Activated naive CD4-positive, alpha-beta T cell treated with anti-CD3 and anti-CD28 coated beads for 36 hours (primary cell): ENCODE measurements around the gene TMEM266. TPM values are rescaled to one million over a fixed set of nuclear protein-coding genes. Genes with fewer than 3 reads are reported as not detected.

ENCODE experiments used
- CTCF ChIA-PET: fragments of 350-600 bp; sonication (Branson Sonifier 250); formaldehyde crosslinking; loops from one replicate; lab custom pipeline; 2021; ENCODE audit warnings: antibody characterized with exemption; lab: Charles Lee
- DNase-seq: peaks from one replicate; pipeline ENCODE4 v3.0.0-alpha.2; 2020
- H3K27ac Mint-ChIP-seq: one replicate; pipeline ENCODE4 v1.8.0; 2021; ENCODE audit warnings: mild to moderate bottlenecking, mixed read lengths
- H3K27me3 Mint-ChIP-seq: one replicate; pipeline ENCODE4 v1.8.0; 2021; ENCODE audit warnings: low read depth, mixed read lengths
- H3K36me3 Mint-ChIP-seq: one replicate; pipeline ENCODE4 v1.8.0; 2021; ENCODE audit warnings: low read depth, mixed read lengths
- H3K4me1 Mint-ChIP-seq: one replicate; pipeline ENCODE4 v1.8.0; 2021; ENCODE audit warnings: low read depth, mixed read lengths
- H3K4me3 Mint-ChIP-seq: one replicate; pipeline ENCODE4 v1.8.0; 2021; ENCODE audit warnings: mild to moderate bottlenecking, moderate library complexity, mixed read lengths
- H3K9me3 Mint-ChIP-seq: one replicate; pipeline ENCODE4 v1.8.0; 2021; ENCODE audit warnings: mixed read lengths
- intact Hi-C: fragments of 100-400 bp; cut with micrococcal nuclease; formaldehyde crosslinking; loops from one replicate; pipeline ENCODE4 v1.15.1; 2023
- total RNA-seq, 2 experiments: library from RNA; stranded (reverse); gene quantifications; one replicate each; pipeline ENCODE4 v1.2.3, GENCODE V29; 2021

Gene TMEM266
- total RNA-seq, 2 experiments from 2014 or later = not detected

DNA sequence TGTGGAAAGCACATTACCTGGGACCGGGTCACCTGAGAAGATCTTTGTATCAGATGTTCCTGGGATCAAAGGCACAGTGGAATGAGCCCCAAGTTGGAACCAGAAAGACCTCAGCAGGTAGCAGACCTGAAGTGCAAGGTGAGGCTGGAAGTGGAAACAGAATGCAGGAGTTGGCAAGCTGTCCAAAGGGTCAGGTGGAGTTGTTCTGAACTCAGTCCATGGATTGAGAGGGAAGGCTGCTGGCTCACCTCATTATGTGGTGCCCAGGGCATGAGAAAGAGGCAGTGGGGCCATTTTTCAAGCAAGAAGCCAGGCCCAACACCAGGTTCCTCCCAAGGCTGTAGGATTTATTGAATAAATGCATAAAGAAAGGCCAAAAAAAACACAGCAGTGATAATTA lies 49.3 kb downstream of the TMEM266 start:
- Mint-ChIP-seq H3K4me1 (no peaks in the 10 kb centered on the region), H3K4me3 (no peak overlapping the region), H3K9me3 (no peaks in the 10 kb centered on the region), H3K27ac (no peak overlapping the region), H3K36me3 (no peaks in the 10 kb centered on the region), H3K27me3 (peaks cover 8% of the 10 kb centered on the region)
- DNase-seq = no peak
- CTCF ChIA-PET = no interaction called here
- intact Hi-C loops = no loop called here

DNA sequence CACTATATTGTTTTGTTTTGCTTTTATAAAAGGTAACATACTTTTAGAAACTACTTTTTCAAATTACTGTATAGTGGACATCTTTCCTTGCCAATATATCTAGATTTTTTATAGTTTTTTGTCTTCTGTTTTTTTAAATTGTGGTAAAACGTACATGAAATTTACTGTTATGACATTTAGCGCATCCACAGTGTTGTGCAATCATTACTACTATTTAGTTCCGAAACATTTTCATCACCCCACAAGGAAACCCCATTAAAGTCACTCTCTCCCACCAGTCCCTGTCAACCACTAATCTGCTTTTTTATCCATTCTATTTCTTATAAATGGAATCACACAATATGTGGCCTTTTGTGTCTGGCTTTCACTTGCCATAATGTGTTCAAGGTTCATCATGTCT lies 54.8 kb downstream of the TMEM266 start:
- peaks cover 11% of the 10 kb centered on the region for H3K27me3 Mint-ChIP-seq
- intact Hi-C loops = no loop called here
- H3K4me3 Mint-ChIP-seq = no peak overlapping the region
- H3K36me3 Mint-ChIP-seq = no peaks in the 10 kb centered on the region
- DNase-seq = no peak
- H3K9me3 Mint-ChIP-seq = no peaks in the 10 kb centered on the region
- no peak overlapping the region for H3K27ac Mint-ChIP-seq
- H3K4me1 Mint-ChIP-seq = no peaks in the 10 kb centered on the region
- CTCF ChIA-PET = interaction anchor here (3.1 kb wide), 1 partner anchor 24 kb away, joined by 12 read pairs; no protein-coding TSS in a partner anchor

GRCh38 chr15:76116138-76116885 lies 56.5 kb downstream of the TMEM266 start:
- CTCF ChIA-PET = interaction anchor here (3.1 kb wide), 1 partner anchor 22 kb away, joined by 12 read pairs; no protein-coding TSS in a partner anchor
- Mint-ChIP-seq H3K9me3 (no peaks in the 10 kb centered on the region), H3K36me3 (no peaks in the 10 kb centered on the region), H3K4me3 (no peak overlapping the region), H3K4me1 (no peaks in the 10 kb centered on the region), H3K27ac (no peak overlapping the region), H3K27me3 (peaks cover 5% of the 10 kb centered on the region)
- DNase-seq = no peak
- intact Hi-C loops = no loop called here

DNA sequence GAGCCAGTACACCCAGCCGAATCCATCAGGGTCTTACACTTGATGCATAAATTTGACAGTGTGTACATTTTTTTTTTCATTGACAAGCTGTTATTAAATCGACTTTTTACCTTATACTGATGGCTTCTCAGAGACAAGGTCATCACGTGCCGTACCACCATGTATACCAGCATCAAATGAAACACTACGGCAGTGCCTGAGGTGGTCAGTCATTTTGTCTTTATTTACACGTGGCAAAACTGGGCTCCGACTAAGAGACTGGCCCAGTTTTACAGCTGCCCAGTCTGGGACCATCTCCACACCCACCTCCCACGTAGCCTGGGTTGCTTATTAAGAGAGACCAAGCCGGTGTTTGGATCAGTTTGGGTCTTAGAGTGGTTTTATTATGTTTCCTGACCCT lies 57.4 kb downstream of the TMEM266 start:
- Mint-ChIP-seq H3K4me3 (no peak overlapping the region), H3K36me3 (no peaks in the 10 kb centered on the region), H3K9me3 (no peaks in the 10 kb centered on the region), H3K4me1 (no peaks in the 10 kb centered on the region), H3K27me3 (peaks cover 5% of the 10 kb centered on the region), H3K27ac (no peak overlapping the region)
- CTCF ChIA-PET = no interaction called here
- DNase-seq = no peak
- intact Hi-C loops = no loop called here

DNA sequence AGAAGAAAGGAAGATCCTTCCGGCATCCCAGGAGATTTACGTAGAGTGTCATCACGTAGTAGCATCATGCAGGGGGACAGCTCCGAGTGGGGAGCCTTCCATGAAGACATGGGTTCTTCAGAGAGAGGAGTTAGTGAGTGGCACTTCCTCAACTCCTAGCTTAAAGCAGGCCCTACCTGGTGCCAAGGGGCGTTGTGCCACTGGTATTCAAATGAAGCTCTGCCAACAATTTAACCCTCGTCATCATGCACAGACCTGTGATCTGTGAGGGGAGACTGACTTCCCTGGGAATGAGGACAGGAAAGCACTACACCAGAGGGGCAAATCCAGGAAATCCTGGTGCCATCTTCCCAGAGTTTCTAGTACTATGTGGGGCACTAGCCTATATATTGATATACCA lies 59.0 kb downstream of the TMEM266 start:
- no peak for DNase-seq
- no peaks in the 10 kb centered on the region for H3K36me3 Mint-ChIP-seq
- CTCF ChIA-PET = interaction anchor here (1.3 kb wide), 1 partner anchor 54 kb away, joined by 3 read pairs; no protein-coding TSS in a partner anchor
- no peaks in the 10 kb centered on the region for H3K9me3 Mint-ChIP-seq
- intact Hi-C loops = no loop called here
- no peak overlapping the region for H3K27ac Mint-ChIP-seq
- no peak overlapping the region for H3K4me3 Mint-ChIP-seq
- peaks cover 2% of the 10 kb centered on the region for H3K27me3 Mint-ChIP-seq
- H3K4me1 Mint-ChIP-seq = no peaks in the 10 kb centered on the region

GRCh38 chr15:76123031-76123430 lies 63.2 kb downstream of the TMEM266 start:
- Mint-ChIP-seq H3K27ac (no peak overlapping the region), H3K4me3 (no peak overlapping the region), H3K4me1 (no peaks in the 10 kb centered on the region), H3K36me3 (no peaks in the 10 kb centered on the region), H3K9me3 (no peaks in the 10 kb centered on the region), H3K27me3 (peaks cover 9% of the 10 kb centered on the region)
- intact Hi-C loops = no loop called here
- CTCF ChIA-PET = interaction anchor here (2.5 kb wide), 1 partner anchor 16 kb away, joined by 12 read pairs; no protein-coding TSS in a partner anchor
- no peak for DNase-seq

DNA sequence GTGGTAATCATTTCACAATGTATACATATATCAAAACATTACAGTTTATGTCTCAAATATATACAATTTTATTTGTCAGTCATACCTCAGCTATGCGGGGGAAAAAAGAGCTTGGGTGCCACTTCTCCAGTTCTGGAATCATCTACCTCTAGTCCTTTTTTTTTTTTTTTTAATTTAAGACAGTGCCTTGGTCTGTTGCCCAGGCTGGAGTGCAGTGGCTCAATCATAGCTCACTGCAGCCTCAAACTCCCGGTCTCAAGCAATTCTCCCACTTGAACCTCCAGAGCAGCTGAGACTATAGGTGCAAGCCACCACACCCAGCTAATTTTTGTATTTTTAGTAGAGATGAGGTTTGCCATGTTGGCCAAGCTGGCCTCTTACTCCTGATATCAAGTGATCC lies 67.4 kb downstream of the TMEM266 start:
- H3K9me3 Mint-ChIP-seq = no peaks in the 10 kb centered on the region
- CTCF ChIA-PET = interaction anchor here (0.6 to 3.9 kb wide), 3 partner anchors 12 to 324 kb away, joined by 5 to 17 read pairs (median 6); no protein-coding TSS in a partner anchor
- H3K4me1 Mint-ChIP-seq = no peaks in the 10 kb centered on the region
- no peaks in the 10 kb centered on the region for H3K36me3 Mint-ChIP-seq
- no peak for DNase-seq
- H3K27ac Mint-ChIP-seq = no peak overlapping the region
- intact Hi-C loops = no loop called here
- H3K4me3 Mint-ChIP-seq = no peak overlapping the region
- peaks cover 17% of the 10 kb centered on the region for H3K27me3 Mint-ChIP-seq

DNA sequence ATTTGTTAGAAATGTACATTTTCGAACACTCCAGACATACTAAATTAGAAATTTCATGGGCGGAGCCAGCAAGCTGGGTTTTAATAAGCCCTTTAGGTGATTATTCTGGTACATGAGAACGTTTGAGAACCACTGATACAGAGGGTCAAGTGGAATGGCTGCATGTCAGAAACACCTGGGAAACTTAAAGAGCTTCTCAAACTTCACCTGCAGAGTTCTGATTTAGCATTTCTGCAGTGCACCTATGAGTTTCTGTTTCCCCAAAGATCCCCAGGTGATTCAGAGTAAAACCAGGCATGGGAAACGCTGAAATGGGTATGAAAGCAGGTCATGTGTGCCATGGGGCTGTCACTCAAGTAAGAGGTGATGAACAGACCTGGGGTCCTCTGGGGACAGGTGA lies 68.1 kb downstream of the TMEM266 start:
- intact Hi-C loops = no loop called here
- Mint-ChIP-seq H3K4me3 (no peak overlapping the region), H3K27me3 (peaks cover 17% of the 10 kb centered on the region), H3K27ac (no peak overlapping the region), H3K4me1 (no peaks in the 10 kb centered on the region), H3K9me3 (no peaks in the 10 kb centered on the region), H3K36me3 (no peaks in the 10 kb centered on the region)
- no peak for DNase-seq
- CTCF ChIA-PET = interaction anchor here (1.0 to 3.9 kb wide), 3 partner anchors 12 to 71 kb away, joined by 3 to 17 read pairs (median 5); no protein-coding TSS in a partner anchor

GRCh38 chr15:76134537-76134936 lies 74.8 kb downstream of the TMEM266 start:
- Mint-ChIP-seq H3K4me3 (no peak overlapping the region), H3K27me3 (peaks cover 8% of the 10 kb centered on the region), H3K27ac (no peak overlapping the region), H3K9me3 (no peaks in the 10 kb centered on the region), H3K36me3 (no peaks in the 10 kb centered on the region), H3K4me1 (peaks cover 7% of the 10 kb centered on the region)
- CTCF ChIA-PET = interaction anchor here (10.1 kb wide), 1 partner anchor 75 kb away, joined by 199 read pairs; the partner anchor contains the start of gene TMEM266
- intact Hi-C loops = no loop called here
- no peak for DNase-seq

- Mint-ChIP-seq H3K9me3 (no peaks in the 10 kb centered on the region), H3K27me3 (peaks cover 5% of the 10 kb centered on the region), H3K36me3 (no peaks in the 10 kb centered on the region), H3K4me3 (no peak overlapping the region), H3K4me1 (peaks cover 7% of the 10 kb centered on the region), H3K27ac (no peak overlapping the region)
- intact Hi-C loops = loop anchor here (1.0 kb wide), 1 partner anchor 16 kb away; no protein-coding TSS in a partner anchor
- no peak for DNase-seq
- CTCF ChIA-PET = interaction anchor here (0.6 to 10.1 kb wide), 2 partner anchors 76 to 183 kb away, joined by 3 to 199 read pairs; partner anchors contain the start of gene TMEM266
Observed at GRCh38 chr15:76135516-76135915, 75.7 kb downstream of the TMEM266 start.

- CTCF ChIA-PET = interaction anchor here (0.8 to 10.1 kb wide), 18 partner anchors 11 to 410 kb away, joined by 3 to 199 read pairs (median 6); partner anchors contain the start of gene TMEM266
- peaks cover 7% of the 10 kb centered on the region for H3K4me1 Mint-ChIP-seq
- no peaks in the 10 kb centered on the region for H3K9me3 Mint-ChIP-seq
- no peak for DNase-seq
- H3K27me3 Mint-ChIP-seq = peaks cover 12% of the 10 kb centered on the region
- no peaks in the 10 kb centered on the region for H3K36me3 Mint-ChIP-seq
- H3K4me3 Mint-ChIP-seq = no peak overlapping the region
- no peak overlapping the region for H3K27ac Mint-ChIP-seq
- intact Hi-C loops = loop anchor here (2.0 kb wide), 2 partner anchors 328 to 410 kb away; no protein-coding TSS in a partner anchor
Observed at GRCh38 chr15:76138436-76138835, 78.7 kb downstream of the TMEM266 start.

DNA sequence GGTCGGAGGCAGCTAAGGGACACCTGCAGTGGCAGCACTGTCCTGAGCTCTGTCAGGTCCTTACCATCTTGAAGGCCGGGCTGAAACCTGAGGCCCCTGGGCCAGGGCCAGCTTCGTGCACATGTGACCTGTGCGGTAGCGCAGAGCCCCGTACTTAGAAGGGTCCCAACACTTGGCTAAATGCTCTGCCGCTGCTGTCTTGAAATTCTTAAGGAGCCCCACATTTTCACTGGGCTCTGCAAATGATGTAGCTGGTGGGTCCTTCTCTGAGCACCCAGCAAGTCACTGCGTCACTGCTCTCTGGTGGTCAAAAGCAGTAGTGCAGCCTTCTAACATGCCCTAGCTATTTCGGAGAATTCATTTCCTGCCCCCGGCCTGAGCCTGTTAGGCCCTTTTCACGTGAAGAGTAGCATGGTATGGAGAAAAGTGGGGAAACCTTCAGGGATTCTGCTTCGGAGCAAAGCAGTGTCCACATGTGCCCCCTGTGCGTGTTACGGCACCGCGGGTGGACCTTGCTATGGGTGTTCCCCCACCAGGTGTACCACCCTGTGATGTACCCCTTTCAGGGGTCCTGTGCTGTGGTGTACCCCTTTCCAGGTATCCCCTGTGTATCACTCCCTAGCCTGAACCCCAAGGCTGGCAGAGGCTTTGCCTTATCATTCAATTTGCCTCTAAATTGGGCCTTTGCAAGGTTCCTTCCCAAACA lies 79.7 kb downstream of the TMEM266 start:
- CTCF ChIA-PET = interaction anchor here (0.5 to 10.1 kb wide), 34 partner anchors 11 to 762 kb away, joined by 3 to 199 read pairs (median 4); partner anchors contain the start of gene TMEM266
- Mint-ChIP-seq H3K9me3 (no peaks in the 10 kb centered on the region), H3K27me3 (peaks cover 12% of the 10 kb centered on the region), H3K4me1 (peaks cover 7% of the 10 kb centered on the region), H3K36me3 (no peaks in the 10 kb centered on the region), H3K27ac (no peak overlapping the region), H3K4me3 (no peak overlapping the region)
- intact Hi-C loops = loop anchor here (1.0 to 2.0 kb wide), 3 partner anchors 82 to 411 kb away; no protein-coding TSS in a partner anchor
- DNase-seq = peak; percentile 89
